CD4-positive, alpha-beta memory T cell (primary cell): ENCODE measurements around the gene ADAM19. TPM values are rescaled to one million over a fixed set of nuclear protein-coding genes. Genes with fewer than 3 reads are reported as not detected.

Experiments
- CTCF ChIA-PET: fragments of 350-600 bp; sonication (Branson Sonifier 250); formaldehyde crosslinking; loops from one replicate; lab custom pipeline; 2021; ENCODE audit warnings: inconsistent platforms; ENCODE audit not compliant: partially characterized antibody; lab: Charles Lee
- POLR2A ChIA-PET: fragments of 350-600 bp; sonication (Branson Sonifier 250); formaldehyde crosslinking; loops from one replicate; lab custom pipeline; 2021; ENCODE audit not compliant: partially characterized antibody; lab: Charles Lee
- DNase-seq, 5 donors: peaks; one replicate each; pipeline versions ENCODE4 v3.0.0 to v3.0.0-alpha.2; 2020 to 2022; ENCODE audit warnings: mixed read lengths in 1 of 5
- H3K27ac ChIP-seq: one replicate; pipeline ENCODE4 v1.7.0; 2013; ENCODE audit warnings: low read depth, low read length
- H3K27me3 ChIP-seq: 2 replicates; pipeline ENCODE4 v1.7.0; 2013; ENCODE audit warnings: mild to moderate bottlenecking, low read length, moderate library complexity; ENCODE audit not compliant: insufficient read depth
- H3K36me3 ChIP-seq: 2 replicates; pipeline ENCODE4 v1.7.0; 2013; ENCODE audit warnings: mild to moderate bottlenecking, low read length, moderate library complexity; ENCODE audit not compliant: insufficient read depth
- H3K4me1 ChIP-seq: 2 replicates; pipeline ENCODE4 v1.7.0; 2013; ENCODE audit warnings: mild to moderate bottlenecking, low read length, moderate library complexity; ENCODE audit not compliant: insufficient read depth
- H3K4me3 ChIP-seq, 2 donors: one replicate each; pipeline ENCODE4 v1.7.0; 2013; ENCODE audit warnings: low read length in 2 of 2, mild to moderate bottlenecking in 1 of 2
- H3K9me3 ChIP-seq, 2 donors: one replicate each; pipeline ENCODE4 v1.7.0; 2013; ENCODE audit warnings: low read length in 2 of 2, control low read depth in 1 of 2; ENCODE audit not compliant: control insufficient read depth in 1 of 2
- H3K27ac Mint-ChIP-seq, 7 donors: one replicate each; pipeline ENCODE4 v1.8.0; 2020 to 2021; ENCODE audit warnings: mixed read lengths in 7 of 7, mild to moderate bottlenecking in 6 of 7, inconsistent platforms in 3 of 7, moderate library complexity in 3 of 7
- H3K27me3 Mint-ChIP-seq, 2 donors: one replicate each; pipeline ENCODE4 v1.8.0; 2020 to 2021; ENCODE audit warnings: mixed read lengths in 2 of 2
- H3K36me3 Mint-ChIP-seq, 2 donors: one replicate each; pipeline ENCODE4 v1.8.0; 2020 to 2021; ENCODE audit warnings: mixed read lengths in 2 of 2, inconsistent platforms in 1 of 2, mild to moderate bottlenecking in 1 of 2
- H3K4me1 Mint-ChIP-seq, 4 donors: one replicate each; pipeline ENCODE4 v1.8.0; 2020 to 2021; ENCODE audit warnings: mixed read lengths in 4 of 4, mild to moderate bottlenecking in 1 of 4
- H3K4me3 Mint-ChIP-seq, 8 donors: one replicate each; pipeline ENCODE4 v1.8.0; 2020 to 2021; ENCODE audit warnings: mixed read lengths in 8 of 8, mild to moderate bottlenecking in 7 of 8, moderate library complexity in 6 of 8, inconsistent platforms in 3 of 8
- H3K9me3 Mint-ChIP-seq, 8 donors: one replicate each; pipeline ENCODE4 v1.8.0; 2020 to 2021; ENCODE audit warnings: mixed read lengths in 8 of 8, mild to moderate bottlenecking in 5 of 8, inconsistent platforms in 3 of 8, moderate library complexity in 1 of 8
- intact Hi-C: fragments of 100-400 bp; cut with micrococcal nuclease; formaldehyde crosslinking; loops from one replicate; pipeline ENCODE4 v1.15.1; 2023
- polyA plus RNA-seq, 2 donors: library from polyadenylated mRNA; unstranded; fragments of 300-500 nt; fragmentation: Illumina TruSeq; gene quantifications; one replicate each; pipeline ENCODE4 v1.2.3, GENCODE V29; 2021
- total RNA-seq, 2 experiments: library from RNA; stranded (reverse); gene quantifications; one replicate each; pipeline ENCODE4 v1.2.3, GENCODE V29; 2021

Gene ADAM19
- total and polyA plus RNA-seq, 4 experiments from 2014 or later = 1.9 to 33.9 (median 28.0) TPM

- peaks cover 37 to 63% of the 10 kb centered on the region in 2 donors for H3K36me3 Mint-ChIP-seq
- no peaks in the 10 kb centered on the region for H3K9me3 ChIP-seq
- no peak for DNase-seq
- CTCF ChIA-PET = interaction anchor here (0.7 to 2.3 kb wide), 4 partner anchors 9 to 127 kb away, joined by 3 to 7 read pairs (median 4); partner anchors contain the start of gene SOX30
- peaks cover 43% of the 10 kb centered on the region for H3K4me1 ChIP-seq
- no peaks in the 10 kb centered on the region for H3K27me3 Mint-ChIP-seq
- intact Hi-C loops = loop anchor here (5.0 kb wide), 1 partner anchor 33 kb away; no protein-coding TSS in a partner anchor
- H3K36me3 ChIP-seq = peaks cover 24% of the 10 kb centered on the region
- H3K4me3 ChIP-seq = no peak overlapping the region
- no peak overlapping the region for H3K27ac ChIP-seq
- POLR2A ChIA-PET = interaction anchor here (0.7 to 2.5 kb wide), 5 partner anchors 8 to 47 kb away, joined by 3 to 11 read pairs (median 4); no protein-coding TSS in a partner anchor
- peaks cover 40 to 77% (median 61%) of the 10 kb centered on the region in 4 donors for H3K4me1 Mint-ChIP-seq
- no peaks in the 10 kb centered on the region for H3K27me3 ChIP-seq
- no peaks in the 10 kb centered on the region for H3K9me3 Mint-ChIP-seq
- H3K27ac Mint-ChIP-seq = peak overlapping the region in 4 of 7 donors; percentile 18 to 90 (median 30)
- H3K4me3 Mint-ChIP-seq = no peak overlapping the region
Observed at GRCh38 chr5:157524887-157525286, 50.7 kb downstream of the ADAM19 start.

GRCh38 chr5:157523976-157524375 is 51.6 kb downstream of the ADAM19 start:
- CTCF ChIA-PET = interaction anchor here (2.3 kb wide), 1 partner anchor 128 kb away, joined by 7 read pairs; the partner anchor contains the start of gene SOX30
- Histone ChIP-seq H3K36me3 (peaks cover 27% of the 10 kb centered on the region), H3K27me3 (no peaks in the 10 kb centered on the region), H3K9me3 (no peaks in the 10 kb centered on the region), H3K27ac (no peak overlapping the region), H3K4me3 (no peak overlapping the region), H3K4me1 (peaks cover 34% of the 10 kb centered on the region)
- no peaks in the 10 kb centered on the region for H3K9me3 Mint-ChIP-seq
- H3K27ac Mint-ChIP-seq = peak overlapping the region in 1 of 7 donors; percentile 18
- no peak for DNase-seq
- POLR2A ChIA-PET = interaction anchor here (1.2 kb wide), 1 partner anchor 43 kb away, joined by 3 read pairs; no protein-coding TSS in a partner anchor
- intact Hi-C loops = no loop called here
- H3K27me3 Mint-ChIP-seq = no peaks in the 10 kb centered on the region
- H3K4me3 Mint-ChIP-seq = no peak overlapping the region
- peaks cover 32 to 59% of the 10 kb centered on the region in 2 donors for H3K36me3 Mint-ChIP-seq
- peaks cover 34 to 69% (median 54%) of the 10 kb centered on the region in 4 donors for H3K4me1 Mint-ChIP-seq

GRCh38 chr5:157521704-157522029 is 53.9 kb downstream of the ADAM19 start:
- Mint-ChIP-seq H3K4me3 (no peak overlapping the region), H3K4me1 (peaks cover 24 to 50% (median 35%) of the 10 kb centered on the region in 4 donors), H3K27me3 (no peaks in the 10 kb centered on the region), H3K36me3 (peaks cover 31 to 60% of the 10 kb centered on the region in 2 donors), H3K9me3 (no peaks in the 10 kb centered on the region), H3K27ac (peak overlapping the region in 6 of 7 donors; percentile 14 to 82 (median 60))
- no peaks in the 10 kb centered on the region for H3K27me3 ChIP-seq
- ChIA-PET CTCF (interaction anchor here (1.5 kb wide), 1 partner anchor 221 kb away, joined by 3 read pairs; no protein-coding TSS in a partner anchor), POLR2A (no interaction called here)
- peaks cover 34% of the 10 kb centered on the region for H3K36me3 ChIP-seq
- H3K4me1 ChIP-seq = peaks cover 16% of the 10 kb centered on the region
- no peak overlapping the region for H3K27ac ChIP-seq
- intact Hi-C loops = no loop called here
- no peak for DNase-seq
- no peak overlapping the region for H3K4me3 ChIP-seq
- H3K9me3 ChIP-seq = no peaks in the 10 kb centered on the region

- Histone ChIP-seq H3K9me3 (no peaks in the 10 kb centered on the region), H3K27me3 (no peaks in the 10 kb centered on the region), H3K4me3 (no peak overlapping the region), H3K4me1 (peaks cover 11% of the 10 kb centered on the region), H3K36me3 (peaks cover 40% of the 10 kb centered on the region), H3K27ac (no peak overlapping the region)
- Mint-ChIP-seq H3K27ac (peak overlapping the region; percentile 32 to 83 (median 67)), H3K27me3 (no peaks in the 10 kb centered on the region), H3K4me1 (peaks cover 23 to 48% (median 31%) of the 10 kb centered on the region in 4 donors), H3K36me3 (peaks cover 32 to 65% of the 10 kb centered on the region in 2 donors), H3K9me3 (no peaks in the 10 kb centered on the region), H3K4me3 (no peak overlapping the region)
- DNase-seq = no peak
- ChIA-PET POLR2A (no interaction called here), CTCF (no interaction called here)
- intact Hi-C loops = no loop called here
Observed at GRCh38 chr5:157520911-157521703, 54.5 kb downstream of the ADAM19 start.

- no peaks in the 10 kb centered on the region for H3K9me3 ChIP-seq
- peak in 3 of 5 donors; percentile 30 to 47 (median 33) for DNase-seq
- peaks cover 18 to 34% (median 23%) of the 10 kb centered on the region in 4 donors for H3K4me1 Mint-ChIP-seq
- H3K27me3 ChIP-seq = no peaks in the 10 kb centered on the region
- H3K36me3 ChIP-seq = peaks cover 47% of the 10 kb centered on the region
- no peak overlapping the region for H3K4me3 ChIP-seq
- H3K27ac ChIP-seq = no peak overlapping the region
- POLR2A ChIA-PET = interaction anchor here (1.1 kb wide), 1 partner anchor 88 kb away, joined by 3 read pairs; no protein-coding TSS in a partner anchor
- no peaks in the 10 kb centered on the region for H3K27me3 Mint-ChIP-seq
- no peak overlapping the region for H3K4me3 Mint-ChIP-seq
- CTCF ChIA-PET = interaction anchor here (1.2 to 1.7 kb wide), 2 partner anchors 16 to 199 kb away, joined by 3 to 4 read pairs; no protein-coding TSS in a partner anchor
- no peaks in the 10 kb centered on the region for H3K9me3 Mint-ChIP-seq
- intact Hi-C loops = no loop called here
- H3K4me1 ChIP-seq = no peaks in the 10 kb centered on the region
- peaks cover 37 to 68% of the 10 kb centered on the region in 2 donors for H3K36me3 Mint-ChIP-seq
- peak overlapping the region in 4 of 7 donors; percentile 57 to 77 (median 70) for H3K27ac Mint-ChIP-seq
Observed at GRCh38 chr5:157519579-157520253, 55.9 kb downstream of the ADAM19 start.

- Mint-ChIP-seq H3K27ac (peak overlapping the region in 1 of 7 donors; percentile 8), H3K9me3 (no peaks in the 10 kb centered on the region), H3K4me3 (no peak overlapping the region), H3K27me3 (no peaks in the 10 kb centered on the region), H3K4me1 (peaks cover 18 to 29% (median 22%) of the 10 kb centered on the region in 4 donors), H3K36me3 (peaks cover 41 to 69% of the 10 kb centered on the region in 2 donors)
- H3K36me3 ChIP-seq = peaks cover 47% of the 10 kb centered on the region
- H3K27ac ChIP-seq = no peak overlapping the region
- no peaks in the 10 kb centered on the region for H3K9me3 ChIP-seq
- H3K4me1 ChIP-seq = no peaks in the 10 kb centered on the region
- no peak for DNase-seq
- intact Hi-C loops = no loop called here
- ChIA-PET POLR2A (no interaction called here), CTCF (interaction anchor here (1.2 to 1.7 kb wide), 2 partner anchors 15 to 200 kb away, joined by 3 to 4 read pairs; no protein-coding TSS in a partner anchor)
- no peaks in the 10 kb centered on the region for H3K27me3 ChIP-seq
- H3K4me3 ChIP-seq = no peak overlapping the region
Observed at GRCh38 chr5:157518963-157519362, 56.6 kb downstream of the ADAM19 start.
